Brain microvascular endothelial cell (primary cell): Measurements from ENCODE around the gene PES1.
"Not testable (repeated sequence)": the region's sequence is repeated elsewhere in the genome, so short reads cannot be mapped to it uniquely, and the experiment has no call there.

Experiments used
- DNase-seq: peaks from one replicate; pipeline ENCODE4 v3.0.0-alpha.2; 2020
- H3K27ac ChIP-seq: fragments of 250-450 bp; sonication (Bioruptor Pico); 2 replicates; pipeline ENCODE4 v1.5.1; 2020; ENCODE audit warnings: mild to moderate bottlenecking, moderate library complexity
- H3K27me3 ChIP-seq: fragments of 250-450 bp; sonication (Bioruptor Pico); replicated peaks from 2 replicates; pipeline ENCODE4 v1.5.1; 2020; ENCODE audit warnings: mild to moderate bottlenecking
- H3K36me3 ChIP-seq: fragments of 250-450 bp; sonication (Bioruptor Pico); replicated peaks from 2 replicates; pipeline ENCODE4 v1.5.1; 2020; ENCODE audit warnings: mild to moderate bottlenecking
- H3K4me3 ChIP-seq: 2 replicates; pipeline ENCODE4 v1.5.1; 2011; ENCODE audit warnings: low read depth, mild to moderate bottlenecking, control low read depth, low read length, moderate library complexity
- CTCF ChIP-seq: IDR thresholded peaks from 2 replicates; pipeline ENCODE4 v1.5.1; 2011; ENCODE audit warnings: low read depth, mild to moderate bottlenecking, moderate library complexity, low read length, control low read depth, inconsistent platforms; ENCODE audit errors: missing control alignments
- in situ Hi-C: cut with HindIII; loops from 2 replicates; pipeline ENCODE4 v1.10.0; 2017; ENCODE audit warnings: low sequenced_read_pairs, low pct_ligation_motif_present

Gene PES1

GRCh38 chr22:30557243-30557642 is 34.5 kb downstream of the PES1 start:
- in situ Hi-C loops: no loop called here
- no peaks in the 10 kb centered on the region for H3K36me3 ChIP-seq

GRCh38 chr22:30556388-30556787 is 35.3 kb downstream of the PES1 start:
- no peaks in the 10 kb centered on the region for H3K36me3 ChIP-seq
- H3K27ac ChIP-seq: no peak overlapping the region
- TF ChIP-seq CTCF: peak; percentile 31
- in situ Hi-C loops: no loop called here
- no peaks in the 10 kb centered on the region for H3K27me3 ChIP-seq
- DNase-seq: no peak
- H3K4me3 ChIP-seq: no peak overlapping the region

More at GRCh38 chr22:30557243-30557642, 34.5 kb downstream of the PES1 start:
- no peak overlapping the region for H3K27ac ChIP-seq
- TF ChIP-seq CTCF: peak; percentile 14
- no peaks in the 10 kb centered on the region for H3K27me3 ChIP-seq
- DNase-seq: no peak
- H3K4me3 ChIP-seq: no peak overlapping the region

- in situ Hi-C loops: no loop called here
- H3K27ac ChIP-seq: no peak overlapping the region
- no peaks in the 10 kb centered on the region for H3K36me3 ChIP-seq
Measured at GRCh38 chr22:30555282-30556210, 36.2 kb downstream of the PES1 start.

DNA sequence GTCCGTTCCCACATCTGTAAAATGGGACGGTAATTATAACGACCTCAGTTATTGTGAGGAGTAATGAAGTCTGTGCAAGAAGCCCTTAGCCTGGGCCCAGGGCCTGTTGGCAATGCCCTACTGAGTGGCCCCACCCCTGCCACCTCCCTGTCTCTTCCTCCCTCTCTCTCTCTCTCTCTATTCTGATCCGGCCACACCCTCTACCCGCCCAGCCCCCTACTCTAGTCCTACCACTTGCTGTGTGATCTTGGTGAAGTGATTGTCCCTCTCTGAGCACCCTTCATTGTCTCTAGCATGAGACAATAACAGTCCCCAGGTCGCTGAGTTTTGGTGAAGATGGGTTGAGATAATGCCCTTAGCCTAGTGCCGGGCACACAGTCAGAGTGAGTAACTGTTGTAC is 37.7 kb downstream of the PES1 start:
- Histone ChIP-seq H3K4me3 (no peak overlapping the region), H3K27me3 (no peaks in the 10 kb centered on the region), H3K36me3 (no peaks in the 10 kb centered on the region), H3K27ac (no peak overlapping the region)
- TF ChIP-seq CTCF: no peak
- in situ Hi-C loops: no loop called here
- no peak for DNase-seq

More at GRCh38 chr22:30555282-30556210, 36.2 kb downstream of the PES1 start:
- TF ChIP-seq CTCF: peak; percentile 4
- no peak overlapping the region for H3K4me3 ChIP-seq
- DNase-seq: no peak
- H3K27me3 ChIP-seq: no peaks in the 10 kb centered on the region

- Histone ChIP-seq H3K36me3 (no peaks in the 10 kb centered on the region), H3K27me3 (no peaks in the 10 kb centered on the region), H3K27ac (no peak overlapping the region), H3K4me3 (no peak overlapping the region)
- TF ChIP-seq CTCF: no peak
- in situ Hi-C loops: no loop called here
- no peak for DNase-seq
Measured at GRCh38 chr22:30552719-30553118, 39.0 kb downstream of the PES1 start.

- not testable (repeated sequence) for DNase-seq
Measured at GRCh38 chr22:30551813-30552212, 39.9 kb downstream of the PES1 start.

More at GRCh38 chr22:30551813-30552212, 39.9 kb downstream of the PES1 start:
- H3K4me3 ChIP-seq, H3K27ac ChIP-seq, in situ Hi-C loops, H3K27me3 ChIP-seq, H3K36me3 ChIP-seq: not testable (repeated sequence)
